Neural progenitor cell (in vitro differentiated cells): ENCODE measurements around the gene ATRAID. TPM values are rescaled to one million over a fixed set of nuclear protein-coding genes. Genes with fewer than 3 reads are reported as not detected.

Experiments
- DNase-seq: peaks from one replicate; pipeline ENCODE4 v3.0.0-alpha.2; 2016; ENCODE audit warnings: low spot score
- H2AFZ ChIP-seq: fragments of 200-600 bp; sonication (generic); replicated peaks from 2 replicates; pipeline ENCODE4 v1.6.1; 2016; ENCODE audit warnings: antibody characterized with exemption
- H3F3A ChIP-seq: fragments of 200-600 bp; sonication (generic); 2 replicates; pipeline ENCODE4 v1.6.1; 2016; ENCODE audit warnings: antibody characterized with exemption, low read depth
- H3K27ac ChIP-seq: fragments of 200-600 bp; sonication (generic); 2 replicates; pipeline ENCODE4 v1.5.1; 2016; ENCODE audit warnings: mild to moderate bottlenecking
- H3K27me3 ChIP-seq: fragments of 200-600 bp; sonication (generic); 2 replicates; pipeline ENCODE4 v1.6.1; 2016; ENCODE audit warnings: mild to moderate bottlenecking, moderate library complexity
- H3K36me3 ChIP-seq: fragments of 200-600 bp; sonication (generic); 2 replicates; pipeline ENCODE4 v1.5.1; 2016
- H3K4me1 ChIP-seq: fragments of 200-600 bp; sonication (generic); 2 replicates; pipeline ENCODE4 v1.6.1; 2016; ENCODE audit warnings: mixed run types
- H3K4me2 ChIP-seq: fragments of 200-600 bp; sonication (generic); 2 replicates; pipeline ENCODE4 v1.6.1; 2016
- H3K4me3 ChIP-seq: fragments of 200-600 bp; sonication (generic); 2 replicates; pipeline ENCODE4 v1.5.1; 2016
- H3K79me2 ChIP-seq: fragments of 200-600 bp; sonication (generic); 2 replicates; pipeline ENCODE4 v1.6.1; 2016; ENCODE audit warnings: low read depth
- H3K9ac ChIP-seq: fragments of 200-600 bp; sonication (generic); 2 replicates; pipeline ENCODE4 v1.6.1; 2016
- H3K9me3 ChIP-seq: fragments of 200-600 bp; sonication (generic); 2 replicates; pipeline ENCODE4 v1.5.1; 2016; ENCODE audit warnings: low read depth
- H4K20me1 ChIP-seq: fragments of 200-600 bp; sonication (generic); 2 replicates; pipeline ENCODE4 v1.6.1; 2016; ENCODE audit warnings: low read depth
- H3K27ac Mint-ChIP-seq: 3 replicates; pipeline ENCODE4 v1.8.0; 2021; ENCODE audit warnings: mixed read lengths
- H3K27me3 Mint-ChIP-seq: 2 replicates; pipeline ENCODE4 v1.8.0; 2022; ENCODE audit warnings: low read depth, mild to moderate bottlenecking, inconsistent platforms, moderate library complexity, mixed read lengths; ENCODE audit not compliant: insufficient read depth
- H3K36me3 Mint-ChIP-seq: 3 replicates; pipeline ENCODE4 v1.8.0; 2021; ENCODE audit warnings: mixed read lengths
- H3K4me1 Mint-ChIP-seq: 3 replicates; pipeline ENCODE4 v1.8.0; 2021; ENCODE audit warnings: mixed read lengths
- H3K4me3 Mint-ChIP-seq: 3 replicates; pipeline ENCODE4 v1.8.0; 2021; ENCODE audit warnings: mild to moderate bottlenecking, moderate library complexity, mixed read lengths
- H3K9me3 Mint-ChIP-seq: 3 replicates; pipeline ENCODE4 v1.8.0; 2020; ENCODE audit warnings: mixed read lengths
- CTCF ChIP-seq: fragments of 200-600 bp; sonication (generic); IDR thresholded peaks from 2 replicates; pipeline ENCODE4 v1.5.1; 2017; ENCODE audit warnings: antibody characterized with exemption, mild to moderate bottlenecking
- EZH2 ChIP-seq: fragments of 200-600 bp; sonication (generic); IDR thresholded peaks from 2 replicates; pipeline ENCODE4 v1.6.1; 2017; ENCODE audit warnings: antibody characterized with exemption, mild to moderate bottlenecking, moderate library complexity
- EZH2phosphoT487 ChIP-seq: fragments of 200-600 bp; sonication (generic); IDR thresholded peaks from 2 replicates; pipeline ENCODE4 v1.6.1; 2017; ENCODE audit warnings: antibody characterized with exemption
- total RNA-seq: library from RNA; depleted of rRNA; stranded (reverse); fragments of >200 nt; gene quantifications from 2 replicates; pipeline ENCODE4 v1.2.3, GENCODE V29; 2015; ENCODE audit warnings: low replicate concordance

The ATRAID gene
- total RNA-seq, 1 donor from 2014 or later, result 142 TPM

- peaks cover 17% of the 10 kb centered on the region for H3K36me3 Mint-ChIP-seq
- H3K4me1 Mint-ChIP-seq, result peaks cover 36% of the 10 kb centered on the region
- H3K4me2 ChIP-seq, result peak overlapping the region; percentile 93
- peaks cover 46% of the 10 kb centered on the region for H3F3A ChIP-seq
- H2AFZ ChIP-seq, result peak overlapping the region; percentile 44
- peak overlapping the region; percentile 98 for H3K27ac ChIP-seq
- H3K9ac ChIP-seq, result peak overlapping the region; percentile 87
- H4K20me1 ChIP-seq, result no peaks in the 10 kb centered on the region
- H3K36me3 ChIP-seq, result no peaks in the 10 kb centered on the region
- DNase-seq, result peak; percentile 11
- H3K27me3 ChIP-seq, result no peaks in the 10 kb centered on the region
- peaks cover 37% of the 10 kb centered on the region for H3K4me1 ChIP-seq
- H3K9me3 Mint-ChIP-seq, result no peaks in the 10 kb centered on the region
- no peak for TF ChIP-seq CTCF
- no peak for TF ChIP-seq EZH2
- TF ChIP-seq EZH2phosphoT487, result no peak
- H3K4me3 ChIP-seq, result peak overlapping the region; percentile 87
- H3K9me3 ChIP-seq, result no peaks in the 10 kb centered on the region
- peaks cover 8% of the 10 kb centered on the region for H3K27me3 Mint-ChIP-seq
- peak overlapping the region; percentile 100 for H3K27ac Mint-ChIP-seq
- peaks cover 58% of the 10 kb centered on the region for H3K79me2 ChIP-seq
- H3K4me3 Mint-ChIP-seq, result peak overlapping the region; percentile 100
Measured at GRCh38 chr2:27212626-27213471, 1.0 kb downstream of the ATRAID start.

GRCh38 chr2:27214941-27215340 is 3.1 kb downstream of the ATRAID start:
- H3F3A ChIP-seq, result peaks cover 44% of the 10 kb centered on the region
- no peak for DNase-seq
- peaks cover 5% of the 10 kb centered on the region for H3K27me3 Mint-ChIP-seq
- no peak overlapping the region for H3K4me3 Mint-ChIP-seq
- H3K27ac Mint-ChIP-seq, result no peak overlapping the region
- no peak overlapping the region for H3K4me3 ChIP-seq
- H3K9me3 ChIP-seq, result no peaks in the 10 kb centered on the region
- H3K4me2 ChIP-seq, result no peak overlapping the region
- no peaks in the 10 kb centered on the region for H3K27me3 ChIP-seq
- H3K79me2 ChIP-seq, result peaks cover 62% of the 10 kb centered on the region
- H3K27ac ChIP-seq, result no peak overlapping the region
- no peak overlapping the region for H2AFZ ChIP-seq
- H3K4me1 ChIP-seq, result peaks cover 25% of the 10 kb centered on the region
- peaks cover 3% of the 10 kb centered on the region for H3K36me3 ChIP-seq
- no peak for TF ChIP-seq EZH2phosphoT487
- no peak for TF ChIP-seq CTCF
- no peak for TF ChIP-seq EZH2
- no peak overlapping the region for H3K9ac ChIP-seq
- H3K4me1 Mint-ChIP-seq, result peaks cover 37% of the 10 kb centered on the region
- H3K36me3 Mint-ChIP-seq, result peaks cover 19% of the 10 kb centered on the region
- no peaks in the 10 kb centered on the region for H3K9me3 Mint-ChIP-seq
- H4K20me1 ChIP-seq, result no peaks in the 10 kb centered on the region

- H3K27ac Mint-ChIP-seq, result no peak overlapping the region
- no peak for DNase-seq
- peak overlapping the region; percentile 3 for H2AFZ ChIP-seq
- H3K79me2 ChIP-seq, result peaks cover 54% of the 10 kb centered on the region
- H4K20me1 ChIP-seq, result no peaks in the 10 kb centered on the region
- peak overlapping the region; percentile 79 for H3K4me2 ChIP-seq
- peaks cover 35% of the 10 kb centered on the region for H3K4me1 Mint-ChIP-seq
- peaks cover 29% of the 10 kb centered on the region for H3K36me3 Mint-ChIP-seq
- peak overlapping the region; percentile 87 for H3K4me3 Mint-ChIP-seq
- no peak overlapping the region for H3K9ac ChIP-seq
- H3K36me3 ChIP-seq, result peaks cover 5% of the 10 kb centered on the region
- H3K27me3 Mint-ChIP-seq, result peaks cover 8% of the 10 kb centered on the region
- H3K9me3 ChIP-seq, result no peaks in the 10 kb centered on the region
- H3K4me1 ChIP-seq, result peaks cover 16% of the 10 kb centered on the region
- H3F3A ChIP-seq, result peaks cover 35% of the 10 kb centered on the region
- TF ChIP-seq CTCF (no peak), EZH2phosphoT487 (no peak), EZH2 (no peak)
- H3K27me3 ChIP-seq, result no peaks in the 10 kb centered on the region
- peak overlapping the region; percentile 59 for H3K4me3 ChIP-seq
- H3K9me3 Mint-ChIP-seq, result no peaks in the 10 kb centered on the region
- H3K27ac ChIP-seq, result peak overlapping the region; percentile 84
Measured at GRCh38 chr2:27216416-27217137, 4.7 kb downstream of the ATRAID start.
